ENCODE results near the gene MEOX1.
"Not testable (repeated sequence)": the region's sequence is repeated elsewhere in the genome, so short reads cannot be mapped to it uniquely, and the experiment has no call there.

Gene MEOX1

GRCh38 chr17:43619705-43620104 is 42.0 kb downstream of the MEOX1 start:
- DNase-seq, result no peak

GRCh38 chr17:43618276-43618675 is 43.4 kb downstream of the MEOX1 start:
- DNase-seq, result no peak

DNA sequence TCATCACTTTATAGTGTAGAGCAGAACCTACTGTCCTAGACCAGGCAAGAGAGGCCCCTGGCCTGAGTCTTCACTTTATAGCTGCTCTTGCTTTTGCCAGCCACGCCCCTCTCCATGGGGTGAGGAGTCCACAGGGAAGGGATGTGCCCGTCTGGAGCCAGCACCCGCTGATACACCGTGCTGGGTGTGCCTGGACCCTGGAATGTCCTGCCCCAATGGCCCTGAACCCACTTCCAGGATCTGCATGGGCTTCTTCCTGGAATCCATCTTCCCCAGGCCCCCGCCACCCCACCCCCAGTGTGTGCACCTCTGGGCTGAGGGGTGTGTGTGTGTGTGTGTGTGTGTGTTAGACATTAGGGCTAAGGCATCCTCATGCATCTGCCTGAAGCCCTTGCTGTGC is 44.9 kb downstream of the MEOX1 start:
- DNase-seq, result no peak

- DNase-seq, result no peak
Observed at GRCh38 chr17:43616421-43616820, 45.3 kb downstream of the MEOX1 start.

- DNase-seq, result no peak
Observed at GRCh38 chr17:43616029-43616351, 45.7 kb downstream of the MEOX1 start.

DNA sequence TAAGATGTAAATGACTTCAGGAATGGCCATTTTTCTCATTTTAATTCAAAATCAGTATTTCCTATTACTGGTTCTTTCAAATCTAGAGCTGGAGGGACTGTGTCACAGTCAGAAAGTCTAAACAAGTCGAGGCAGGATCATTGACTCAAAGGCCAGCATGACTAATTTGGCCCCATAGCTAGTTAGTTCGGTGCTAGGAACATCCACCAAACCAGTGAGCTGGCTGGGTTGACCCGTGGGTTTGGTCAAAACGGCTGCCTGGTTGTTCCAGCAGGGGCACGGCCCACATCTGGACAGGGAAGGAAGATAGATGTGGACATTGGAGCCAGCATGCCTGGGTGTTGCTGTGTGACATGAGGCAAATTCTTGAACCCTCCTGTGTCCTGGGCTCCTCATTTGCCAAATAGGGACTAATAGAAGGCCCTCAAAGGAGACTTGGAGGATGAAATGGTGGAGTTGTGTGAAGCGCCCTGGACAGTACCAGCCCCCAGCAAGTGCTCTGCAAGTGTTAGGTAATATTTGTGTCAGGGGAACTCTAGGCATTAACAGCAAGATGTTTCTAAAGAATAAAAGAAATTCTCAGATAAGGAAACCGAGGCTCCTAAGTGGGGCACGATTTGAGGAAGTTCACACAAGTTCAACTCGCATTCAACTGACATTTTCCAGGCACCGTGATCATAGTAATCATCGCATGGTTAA is 46.2 kb downstream of the MEOX1 start:
- no peak for DNase-seq

- no peak for DNase-seq
Observed at GRCh38 chr17:43614561-43614960, 47.2 kb downstream of the MEOX1 start.

GRCh38 chr17:43613917-43614316 is 47.8 kb downstream of the MEOX1 start:
- DNase-seq, result peak in 3 of 56 donors; percentile 5 to 25 (median 6)

GRCh38 chr17:43612515-43612914 is 49.2 kb downstream of the MEOX1 start:
- no peak for DNase-seq

DNA sequence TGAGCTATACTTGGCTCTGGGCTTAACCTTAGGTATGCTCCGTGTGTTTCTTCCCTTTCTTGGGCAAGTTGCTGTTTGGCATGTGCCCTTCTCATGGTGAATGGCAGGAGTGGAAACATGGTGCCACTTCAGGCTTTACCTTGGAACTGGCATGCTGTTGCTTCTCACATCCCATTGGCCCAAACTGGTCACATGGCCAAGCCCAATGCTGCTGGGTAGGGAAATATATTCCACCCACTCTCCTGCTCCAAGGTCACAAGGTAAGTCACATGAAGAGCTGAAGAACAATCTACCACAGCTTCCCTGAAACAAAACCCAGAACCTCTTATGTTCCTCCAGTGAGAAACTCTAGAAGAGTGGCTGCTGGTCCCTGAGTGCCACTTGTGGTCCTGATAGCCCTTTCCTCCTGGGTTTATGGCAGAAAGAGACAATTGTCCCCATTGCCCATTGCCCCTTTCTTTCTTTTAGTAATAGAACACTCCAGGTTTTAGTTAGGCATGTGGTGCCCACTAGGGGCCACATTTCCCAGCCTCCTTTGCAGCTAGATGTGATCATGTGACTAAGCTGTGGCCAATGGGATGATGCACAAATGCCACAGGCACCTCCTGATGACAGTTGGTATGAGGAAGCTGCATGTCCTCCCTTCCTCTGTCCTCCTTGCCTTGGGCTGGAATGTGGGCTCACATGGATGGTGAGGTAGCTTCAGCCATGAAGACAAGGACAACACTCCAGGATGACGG is 50.3 kb downstream of the MEOX1 start:
- no peak for DNase-seq

DNA sequence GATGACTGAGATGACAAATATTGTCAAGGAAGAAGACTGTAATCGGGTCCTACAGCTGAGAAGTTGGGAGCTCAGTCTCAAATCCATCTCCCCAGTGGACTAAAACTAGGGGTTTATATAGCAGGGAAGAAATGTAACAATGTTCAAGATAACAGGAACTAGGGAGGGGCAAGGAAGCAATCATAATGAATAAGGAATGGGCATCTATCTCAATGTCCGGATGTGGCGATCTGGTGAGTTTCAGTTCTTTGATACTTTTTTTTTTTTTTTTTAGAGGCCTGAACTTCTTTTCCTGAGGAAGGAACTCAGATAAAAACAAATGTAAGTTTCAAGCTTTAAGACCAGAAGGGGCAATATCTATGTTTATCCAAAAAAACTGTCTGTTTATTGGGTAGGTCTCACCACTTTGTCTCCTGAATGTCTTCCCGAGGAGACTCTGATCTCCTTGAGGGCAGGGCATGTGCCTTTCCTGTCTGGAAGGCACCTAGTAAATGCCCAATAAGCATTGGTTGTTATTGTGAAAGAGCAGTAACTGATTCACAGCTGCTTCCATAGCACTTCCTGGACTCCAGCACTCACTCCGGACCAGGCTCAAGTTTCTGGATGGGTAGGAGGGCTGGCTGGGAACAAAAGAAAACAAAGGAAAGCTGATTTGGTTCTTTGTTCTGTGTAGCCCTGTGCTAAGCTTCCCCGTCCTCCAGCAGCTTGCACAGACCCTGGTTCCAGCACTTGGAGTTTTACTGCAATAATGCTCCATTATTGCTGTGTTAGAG is 51.9 kb downstream of the MEOX1 start:
- no peak for DNase-seq

DNA sequence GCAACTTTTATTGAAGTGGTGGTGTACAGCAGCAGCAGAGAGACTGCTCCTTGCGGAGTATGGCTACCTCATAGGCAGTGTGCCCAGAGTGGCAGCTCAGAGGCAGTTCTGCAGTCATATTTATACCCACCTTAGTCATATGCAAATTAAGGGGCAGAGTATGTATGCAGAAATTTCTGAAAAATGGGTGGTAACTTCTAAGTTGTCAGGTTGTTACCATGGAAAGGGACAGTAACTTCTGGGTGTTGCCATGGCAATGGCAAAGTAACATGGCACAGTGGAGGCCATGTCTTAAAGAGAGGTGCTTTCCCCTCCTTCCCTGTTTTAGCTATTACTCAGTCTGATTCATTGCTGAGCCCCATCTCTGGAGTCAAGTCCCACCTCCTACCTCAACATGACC is 53.4 kb downstream of the MEOX1 start:
- DNase-seq, result peak in 19 of 56 donors; percentile 2 to 58 (median 21)

- no peak for DNase-seq
Observed at GRCh38 chr17:43604549-43604948, 57.2 kb downstream of the MEOX1 start.

GRCh38 chr17:43603321-43603720 is 58.4 kb downstream of the MEOX1 start:
- DNase-seq, result no peak

DNA sequence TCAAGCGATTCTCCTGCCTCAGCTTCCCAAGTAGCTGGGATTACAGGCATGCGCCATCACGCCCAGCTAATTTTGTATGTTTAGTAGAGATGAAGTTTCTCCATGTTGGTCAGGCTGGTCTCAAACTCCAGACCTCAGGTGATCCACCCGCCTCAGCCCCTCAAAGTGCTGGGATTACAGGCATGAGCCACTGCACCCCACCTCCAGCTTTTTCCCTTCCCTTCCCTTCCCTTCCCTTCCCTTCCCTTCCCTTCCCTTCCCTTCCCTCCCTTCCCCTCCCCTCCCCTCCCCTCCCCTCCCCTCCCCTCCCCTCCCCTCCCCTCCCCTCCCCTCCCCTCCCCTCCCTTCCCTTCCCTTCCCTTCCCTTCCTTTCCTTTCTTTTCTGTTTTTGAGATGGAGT is 59.2 kb downstream of the MEOX1 start:
- DNase-seq, result not testable (repeated sequence)

DNA sequence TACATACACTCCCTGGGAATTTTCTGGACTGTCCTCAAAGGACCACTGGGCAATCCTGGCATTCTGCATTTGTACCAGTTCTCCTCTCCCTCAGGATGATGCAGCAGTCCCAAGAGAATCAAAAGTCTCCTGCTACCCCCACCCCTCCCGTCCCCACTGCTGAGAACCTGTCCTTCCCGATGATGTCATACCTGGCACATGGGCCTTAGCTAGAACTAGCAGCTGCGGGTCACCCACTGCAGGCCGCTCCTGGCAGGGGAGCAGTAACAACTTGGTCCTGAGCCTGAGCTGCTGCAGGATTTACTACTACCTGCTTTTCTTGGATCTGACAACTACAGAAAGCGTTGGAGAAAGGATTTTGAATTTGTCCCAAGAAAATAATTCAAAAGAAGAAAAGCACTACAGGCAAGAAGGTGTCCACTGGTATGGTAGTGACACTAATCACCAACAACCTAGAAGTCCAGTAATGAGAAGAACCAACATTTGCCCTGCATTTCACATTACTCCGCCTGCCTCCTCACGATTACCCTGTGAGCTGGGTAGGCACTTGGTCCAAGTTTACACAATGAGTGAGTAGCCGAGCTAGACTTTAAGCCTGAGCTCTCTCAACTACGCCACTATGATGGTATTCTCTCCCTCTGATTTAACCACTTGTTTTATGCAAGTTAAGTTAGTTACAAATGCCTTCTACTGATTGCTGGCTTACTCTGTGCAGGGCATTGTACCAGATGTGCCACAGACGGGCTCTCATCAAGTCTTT is 60.3 kb downstream of the MEOX1 start:
- DNase-seq, result peak in 1 of 56 donors; percentile 1

GRCh38 chr17:43599835-43600234 is 61.9 kb downstream of the MEOX1 start:
- DNase-seq, result no peak

DNA sequence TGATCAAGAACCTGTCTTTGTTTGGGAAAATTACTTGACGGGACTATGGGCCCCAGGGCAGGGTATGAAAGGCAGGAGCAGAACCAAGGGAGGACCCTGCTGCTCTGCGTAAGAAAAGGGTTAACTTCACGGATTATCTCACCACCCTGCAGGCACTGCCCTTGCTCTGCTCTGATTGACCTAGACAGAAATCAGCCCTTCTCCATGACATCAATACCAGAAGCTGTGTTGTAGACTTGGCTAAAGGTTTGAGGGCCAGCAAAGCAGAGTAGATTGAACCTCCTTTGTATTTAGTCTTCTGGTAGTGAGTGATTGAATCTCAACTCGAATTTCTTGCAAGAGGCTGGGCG is 62.7 kb downstream of the MEOX1 start:
- DNase-seq, result no peak

DNA sequence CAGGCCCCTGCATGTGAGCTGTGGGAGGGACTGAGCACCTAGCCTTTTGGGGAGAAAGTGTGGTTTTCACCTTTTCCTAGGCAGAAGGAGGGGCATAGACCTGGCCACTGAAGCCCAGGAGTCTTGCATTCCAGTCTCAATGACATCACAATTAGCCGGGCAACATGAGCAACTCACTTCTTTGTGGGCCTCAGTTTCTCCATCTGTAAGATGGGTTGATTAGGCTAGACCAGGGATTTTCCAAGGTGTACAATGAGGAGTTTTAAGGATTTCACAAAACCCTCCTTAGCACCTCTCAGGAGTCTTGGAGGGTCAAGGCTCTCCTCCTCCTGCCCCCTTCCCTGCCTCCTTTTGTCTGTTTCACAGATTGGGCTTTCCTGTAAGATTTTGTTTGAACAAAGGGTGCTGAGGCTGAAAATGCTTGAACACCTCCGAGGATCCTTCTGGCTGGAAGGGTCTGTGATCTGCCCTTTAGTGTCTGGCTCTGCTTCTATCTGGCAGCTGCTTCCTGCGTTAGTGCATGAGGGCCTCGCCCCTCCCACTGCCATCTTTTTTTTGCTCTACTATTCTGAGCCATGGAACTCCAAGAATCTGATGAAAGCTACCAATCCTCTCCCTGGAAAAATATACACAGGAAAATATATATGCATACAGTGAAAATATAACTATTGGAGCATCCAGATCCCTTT is 63.2 kb downstream of the MEOX1 start:
- DNase-seq, result no peak

- DNase-seq, result no peak
Observed at GRCh38 chr17:43597624-43598356, 63.9 kb downstream of the MEOX1 start.
